ENCODE measurements around the gene TFEB. TPM values are rescaled to one million over a fixed set of nuclear protein-coding genes. Genes with fewer than 3 reads are reported as not detected.
A peak's percentile ranks its signal among the peaks of the same experiment; 100 is the strongest.

Gene TFEB
- total and polyA plus RNA-seq, 10 of the 15 experiments (the other 5 are each of a cell fraction or from before 2014, with no cell fraction given) = 0.84 to 108 (median 60.8) TPM

DNA sequence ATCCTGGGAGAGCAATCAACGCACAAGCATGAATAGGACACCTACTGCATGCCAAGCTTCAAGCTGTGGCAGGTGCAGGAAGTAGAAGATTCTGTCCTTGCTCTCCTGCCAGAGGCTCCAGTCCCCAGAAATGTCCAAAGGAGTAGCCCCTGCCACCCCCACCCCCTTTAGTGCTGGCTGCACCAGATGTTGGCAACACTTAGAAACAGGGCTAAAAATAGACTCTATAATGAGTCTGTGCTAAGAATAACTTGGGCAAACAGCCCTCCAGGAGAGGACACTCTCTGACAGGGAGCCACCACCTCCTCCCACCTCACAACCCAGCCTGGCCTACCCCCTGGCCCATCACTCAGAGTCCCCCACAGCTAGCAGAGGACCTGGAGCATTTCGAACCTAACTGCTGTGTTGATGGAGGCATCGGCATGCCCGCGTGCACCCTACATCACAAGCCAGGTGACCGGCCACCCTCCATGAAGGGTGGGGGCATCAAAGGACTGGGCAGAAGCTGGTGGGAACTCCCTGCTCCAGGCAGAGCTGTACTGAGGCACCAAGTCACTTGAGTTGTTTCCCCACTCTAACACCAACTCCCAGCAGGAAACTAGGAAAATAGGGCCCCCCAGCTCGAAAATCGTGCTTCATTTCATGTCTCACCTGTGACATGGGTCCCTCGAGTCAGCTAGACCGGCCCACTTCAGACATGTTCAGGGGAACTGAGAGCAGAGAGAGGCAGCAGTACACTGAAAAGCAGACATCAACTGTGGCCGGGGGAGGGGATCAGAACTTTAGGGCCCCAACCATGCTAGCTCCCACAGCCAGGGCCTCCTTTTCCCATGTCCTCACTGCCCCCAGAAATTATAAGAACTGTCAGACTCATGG is 18.7 kb downstream of the TFEB start (continued):
- no peak for TF ChIP-seq ZNF217 (IDR thresholded peaks at IDR 0.05)
- no peak for TF ChIP-seq NBN (IDR thresholded peaks at IDR 0.05)
- TF ChIP-seq, protein P1, sequence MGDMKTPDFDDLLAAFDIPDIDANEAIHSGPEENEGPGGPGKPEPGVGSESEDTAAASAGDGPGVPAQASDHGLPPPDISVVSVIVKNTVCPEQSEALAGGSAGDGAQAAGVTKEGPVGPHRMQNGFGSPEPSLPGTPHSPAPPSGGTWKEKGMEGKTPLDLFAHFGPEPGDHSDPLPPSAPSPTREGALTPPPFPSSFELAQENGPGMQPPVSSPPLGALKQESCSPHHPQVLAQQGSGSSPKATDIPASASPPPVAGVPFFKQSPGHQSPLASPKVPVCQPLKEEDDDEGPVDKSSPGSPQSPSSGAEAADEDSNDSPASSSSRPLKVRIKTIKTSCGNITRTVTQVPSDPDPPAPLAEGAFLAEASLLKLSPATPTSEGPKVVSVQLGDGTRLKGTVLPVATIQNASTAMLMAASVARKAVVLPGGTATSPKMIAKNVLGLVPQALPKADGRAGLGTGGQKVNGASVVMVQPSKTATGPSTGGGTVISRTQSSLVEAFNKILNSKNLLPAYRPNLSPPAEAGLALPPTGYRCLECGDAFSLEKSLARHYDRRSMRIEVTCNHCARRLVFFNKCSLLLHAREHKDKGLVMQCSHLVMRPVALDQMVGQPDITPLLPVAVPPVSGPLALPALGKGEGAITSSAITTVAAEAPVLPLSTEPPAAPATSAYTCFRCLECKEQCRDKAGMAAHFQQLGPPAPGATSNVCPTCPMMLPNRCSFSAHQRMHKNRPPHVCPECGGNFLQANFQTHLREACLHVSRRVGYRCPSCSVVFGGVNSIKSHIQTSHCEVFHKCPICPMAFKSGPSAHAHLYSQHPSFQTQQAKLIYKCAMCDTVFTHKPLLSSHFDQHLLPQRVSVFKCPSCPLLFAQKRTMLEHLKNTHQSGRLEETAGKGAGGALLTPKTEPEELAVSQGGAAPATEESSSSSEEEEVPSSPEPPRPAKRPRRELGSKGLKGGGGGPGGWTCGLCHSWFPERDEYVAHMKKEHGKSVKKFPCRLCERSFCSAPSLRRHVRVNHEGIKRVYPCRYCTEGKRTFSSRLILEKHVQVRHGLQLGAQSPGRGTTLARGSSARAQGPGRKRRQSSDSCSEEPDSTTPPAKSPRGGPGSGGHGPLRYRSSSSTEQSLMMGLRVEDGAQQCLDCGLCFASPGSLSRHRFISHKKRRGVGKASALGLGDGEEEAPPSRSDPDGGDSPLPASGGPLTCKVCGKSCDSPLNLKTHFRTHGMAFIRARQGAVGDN (IDR thresholded peaks at IDR 0.05) = peak; percentile 54; the same call in 1 of the 2 replicates
- TF ChIP-seq TCF3 (IDR thresholded peaks at IDR 0.05; ENCODE audit: borderline replicate concordance, insufficient read depth, low read depth, low read length) = 0 out of 2 replicates have a peak, but pooled peaks have one; percentile 9
- no peak for TF ChIP-seq ZNF622 (IDR thresholded peaks at IDR 0.05)
- no peak for TF ChIP-seq KDM1A (IDR thresholded peaks at IDR 0.05; ENCODE audit: borderline replicate concordance)
- no peak for TF ChIP-seq CHD1 (IDR thresholded peaks at IDR 0.05; ENCODE audit: low read depth, low read length)
- no peak for TF ChIP-seq POU2F2 (IDR thresholded peaks at IDR 0.05; ENCODE audit: borderline replicate concordance, low read depth, low read length)

Measured in GM12878 (cell line).